Stimulated activated CD8-positive, alpha-beta memory T cell treated with anti-CD3 and anti-CD28 coated beads, Interleukin-2, amount 100 ng/mL, for 1 hour (primary cell): Measurements from ENCODE around the gene PCDH12.

Experiments
- DNase-seq, 2 donors: peaks; one replicate each; pipeline ENCODE4 v3.0.0-alpha.2; 2020; ENCODE audit warnings: low read depth in 2 of 2

PCDH12 gene

GRCh38 chr5:141908796-141909195 is 49.2 kb downstream of the PCDH12 start:
- DNase-seq = no peak

- DNase-seq = no peak
Measured at GRCh38 chr5:141906972-141907371, 51.0 kb downstream of the PCDH12 start.

- no peak for DNase-seq
Measured at GRCh38 chr5:141906517-141906916, 51.5 kb downstream of the PCDH12 start.

GRCh38 chr5:141904551-141904950 is 53.5 kb downstream of the PCDH12 start:
- DNase-seq = no peak

- DNase-seq = no peak
Measured at GRCh38 chr5:141903261-141903660, 54.7 kb downstream of the PCDH12 start.

- DNase-seq = no peak
Measured at GRCh38 chr5:141902015-141902814, 55.8 kb downstream of the PCDH12 start.

- no peak for DNase-seq
Measured at GRCh38 chr5:141898448-141899049, 59.5 kb downstream of the PCDH12 start.

- no peak for DNase-seq
Measured at GRCh38 chr5:141897425-141897824, 60.6 kb downstream of the PCDH12 start.
